Activated naive CD8-positive, alpha-beta T cell treated with anti-CD3 and anti-CD28 coated beads, Interleukin-2, amount 50 U/mL, for 16 hours (primary cell): ENCODE data around the gene OR11A1.
"Not testable (repeated sequence)": the region's sequence is repeated elsewhere in the genome, so short reads cannot be mapped to it uniquely, and the experiment has no call there.

Experiments used
- DNase-seq: peaks from one replicate; pipeline ENCODE4 v3.0.0-alpha.2; 2020; ENCODE audit warnings: low read depth, low spot score

Gene OR11A1

GRCh38 chr6:29478740-29479139, 21.9 kb upstream of the OR11A1 start:
- DNase-seq: no peak

DNA sequence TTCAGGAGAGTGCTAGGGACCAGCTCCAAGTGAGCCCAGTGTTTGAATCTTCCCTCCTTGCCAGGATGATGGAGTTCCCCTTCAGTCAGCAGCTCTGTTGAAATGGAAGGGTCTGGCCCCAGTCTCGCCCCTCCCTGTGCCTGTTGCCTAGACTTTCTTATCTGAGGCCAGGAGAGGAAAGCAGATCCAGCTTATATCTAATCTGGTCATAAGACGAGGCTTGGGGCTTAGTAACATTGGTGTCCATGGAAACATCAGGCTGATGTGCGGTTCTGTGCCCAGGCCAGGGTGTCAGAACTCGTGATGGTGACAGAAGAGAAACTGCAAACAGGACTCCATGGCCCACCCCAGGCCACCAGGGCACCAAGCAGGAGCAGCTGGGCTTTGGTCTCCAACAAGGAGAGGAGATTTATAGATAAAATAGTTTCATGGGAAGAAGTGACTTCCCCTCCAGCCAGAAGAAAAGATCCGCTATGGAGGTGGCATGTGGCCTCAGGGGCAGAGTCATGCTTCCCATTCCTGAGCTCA, 21.1 kb upstream of the OR11A1 start:
- DNase-seq: no peak

DNA sequence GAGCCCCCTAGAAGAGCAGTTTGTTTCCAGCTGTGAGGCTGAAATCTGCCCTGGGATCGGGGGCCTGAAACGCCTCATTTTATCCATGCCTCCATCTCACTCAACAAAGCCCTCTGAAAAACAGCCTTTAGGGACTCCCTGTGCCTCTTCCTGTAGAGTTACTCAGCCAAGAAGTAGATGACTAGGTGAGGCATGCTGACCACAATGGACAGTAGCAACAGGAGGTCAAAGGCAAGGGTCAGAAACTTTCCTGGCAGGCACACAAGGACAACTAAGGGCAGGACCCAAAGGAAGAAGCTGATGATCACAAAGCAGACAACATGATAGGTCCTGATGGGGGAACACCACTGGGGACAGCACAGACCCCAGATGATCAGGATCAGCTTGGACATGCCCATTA, 18.1 kb upstream of the OR11A1 start:
- DNase-seq: no peak

GRCh38 chr6:29466241-29466640, 9.4 kb upstream of the OR11A1 start:
- DNase-seq: no peak

DNA sequence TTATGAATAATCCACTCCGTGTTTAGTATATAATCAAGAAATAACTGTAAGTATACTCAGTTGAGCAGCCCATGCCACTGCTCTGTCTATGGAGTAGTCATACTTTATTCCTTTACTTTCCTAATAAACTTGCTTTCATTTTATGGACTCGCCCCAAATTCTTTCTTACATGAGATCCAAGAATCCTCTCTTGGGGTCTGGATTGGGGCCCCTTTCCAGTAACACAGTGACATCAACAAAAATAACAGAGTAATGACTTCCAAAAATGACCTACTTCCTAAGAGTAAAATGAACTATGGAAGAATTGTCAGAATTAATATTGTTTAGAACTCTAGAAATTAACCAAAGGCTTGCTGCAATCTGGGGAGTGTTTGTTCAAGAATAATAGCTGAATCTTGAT, 8.9 kb upstream of the OR11A1 start:
- DNase-seq: no peak

- DNase-seq: no peak
Observed at GRCh38 chr6:29465279-29465678, 8.4 kb upstream of the OR11A1 start.

DNA sequence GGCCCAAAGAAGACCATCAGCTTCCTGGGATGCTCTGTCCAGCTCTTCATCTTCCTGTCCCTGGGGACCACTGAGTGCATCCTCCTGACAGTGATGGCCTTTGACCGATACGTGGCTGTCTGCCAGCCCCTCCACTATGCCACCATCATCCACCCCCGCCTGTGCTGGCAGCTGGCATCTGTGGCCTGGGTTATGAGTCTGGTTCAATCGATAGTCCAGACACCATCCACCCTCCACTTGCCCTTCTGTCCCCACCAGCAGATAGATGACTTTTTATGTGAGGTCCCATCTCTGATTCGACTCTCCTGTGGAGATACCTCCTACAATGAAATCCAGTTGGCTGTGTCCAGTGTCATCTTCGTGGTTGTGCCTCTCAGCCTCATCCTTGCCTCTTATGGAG, 5.2 kb upstream of the OR11A1 start:
- no peak for DNase-seq

GRCh38 chr6:29461021-29461814, 4.3 kb upstream of the OR11A1 start:
- DNase-seq: no peak

DNA sequence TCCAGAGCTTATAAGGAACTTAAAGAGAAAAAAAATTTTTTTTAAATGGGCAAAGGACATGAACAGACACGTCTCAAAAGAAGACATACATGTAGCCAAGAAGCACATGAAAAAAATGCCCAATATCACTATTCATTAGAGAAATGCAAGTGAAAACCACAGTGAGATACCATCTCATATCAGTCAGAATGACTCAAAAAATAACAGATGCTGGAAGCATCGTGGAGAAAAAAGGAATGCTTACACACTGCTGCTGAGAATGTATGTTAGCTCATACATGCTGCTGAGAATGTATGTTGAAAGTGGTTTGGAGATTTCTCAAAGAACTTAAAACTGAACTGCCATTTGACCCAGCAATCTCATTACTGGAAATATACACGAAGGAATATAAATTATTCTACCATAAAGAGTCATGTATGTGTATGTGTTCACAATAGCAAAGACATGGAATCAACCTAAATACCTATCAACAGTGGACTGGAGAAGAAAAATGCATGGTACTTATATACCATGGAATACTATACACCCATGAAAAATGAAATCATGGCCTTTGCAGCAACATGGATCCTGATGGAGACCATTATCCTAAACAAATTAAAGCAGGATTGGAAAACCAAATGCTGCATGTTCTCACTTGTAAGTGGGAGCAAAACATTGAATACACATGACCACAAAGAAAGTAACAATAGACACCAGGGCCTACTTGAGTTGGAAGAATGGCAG, 5.2 kb downstream of the OR11A1 start:
- no peak for DNase-seq

DNA sequence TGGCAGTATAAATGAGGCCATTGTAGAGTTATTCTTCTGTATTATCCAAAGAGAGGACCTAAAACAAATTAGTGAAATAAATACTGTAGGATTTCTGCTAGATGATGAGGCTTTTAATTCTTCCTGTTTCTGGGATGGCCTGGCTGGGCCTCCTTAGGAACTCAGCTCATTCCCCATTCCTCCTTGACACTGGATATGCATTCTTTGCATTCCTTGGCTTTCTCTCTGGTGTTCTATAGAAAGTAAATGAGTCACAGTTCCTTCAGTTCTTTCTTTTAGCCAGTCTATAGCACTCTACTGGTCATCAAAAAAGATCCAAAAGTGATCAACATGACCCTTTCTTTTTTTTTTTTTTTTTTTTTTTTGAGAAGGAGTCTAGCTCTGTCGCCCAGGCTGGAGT, 9.2 kb downstream of the OR11A1 start:
- DNase-seq: no peak

DNA sequence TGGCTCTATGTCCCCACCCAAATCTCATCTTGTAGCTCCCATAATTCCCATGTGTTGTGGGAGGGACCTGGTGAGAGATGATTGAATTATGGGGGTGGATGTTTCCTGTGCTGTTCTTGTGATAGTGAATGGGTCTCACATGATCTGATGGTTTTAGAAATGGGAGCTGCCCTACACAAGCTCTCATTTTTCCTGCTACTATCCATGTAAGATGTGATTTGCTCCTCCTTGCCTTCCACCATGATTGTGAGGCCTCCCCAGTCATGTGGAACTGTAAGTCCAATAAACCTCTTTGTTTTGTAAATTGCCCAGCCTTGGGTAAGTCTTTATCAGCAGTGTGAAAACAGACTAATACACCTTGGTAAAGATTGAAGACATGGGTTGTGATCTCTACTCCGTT, 12.8 kb downstream of the OR11A1 start:
- DNase-seq: not testable (repeated sequence)

DNA sequence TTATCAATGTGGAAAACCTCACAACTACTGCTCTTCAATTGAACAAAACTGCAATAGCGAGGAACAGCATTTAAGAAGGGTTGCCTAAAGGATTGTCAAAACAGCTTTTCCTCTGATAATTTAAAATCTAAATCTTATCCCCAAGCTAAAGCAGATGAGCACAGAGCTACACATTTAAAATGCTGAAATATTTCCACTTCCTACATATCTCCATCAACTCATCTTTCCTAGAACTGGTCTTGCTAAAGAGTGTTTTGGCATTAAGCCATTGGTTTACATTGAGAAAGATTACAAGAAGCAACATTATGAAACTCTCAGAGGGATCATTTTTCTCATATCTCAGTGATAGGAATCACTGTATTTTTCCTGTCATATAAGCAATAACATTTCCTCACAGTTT, 14.2 kb downstream of the OR11A1 start:
- no peak for DNase-seq

DNA sequence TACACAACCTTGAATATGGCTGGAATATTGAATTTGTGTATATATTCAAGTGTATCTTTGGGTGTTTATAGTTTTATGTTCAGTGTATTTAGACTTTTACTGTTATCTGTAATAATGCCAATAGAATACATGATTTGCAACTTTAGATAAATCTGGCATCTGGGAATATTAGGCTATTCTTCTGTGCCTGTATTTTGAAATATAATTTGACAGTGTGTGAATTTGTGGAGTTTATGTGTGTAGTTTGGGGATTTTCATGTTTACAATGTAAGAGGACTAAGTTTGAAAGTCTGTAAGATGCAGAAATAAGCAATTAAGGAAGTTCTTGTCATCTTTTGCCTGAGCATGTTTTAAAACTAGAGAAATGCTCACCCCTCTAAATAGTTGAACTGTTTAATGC, 17.9 kb downstream of the OR11A1 start, which contains the start of gene OR10C1:
Gene OR10C1, plus strand, starts transcription at position 301 of the 400 bp plus-strand sequence. CDS start 710 bp downstream, outside the sequence.
- DNase-seq: no peak

- not testable (repeated sequence) for DNase-seq
Observed at GRCh38 chr6:29436730-29437129, 20.1 kb downstream of the OR11A1 start.

DNA sequence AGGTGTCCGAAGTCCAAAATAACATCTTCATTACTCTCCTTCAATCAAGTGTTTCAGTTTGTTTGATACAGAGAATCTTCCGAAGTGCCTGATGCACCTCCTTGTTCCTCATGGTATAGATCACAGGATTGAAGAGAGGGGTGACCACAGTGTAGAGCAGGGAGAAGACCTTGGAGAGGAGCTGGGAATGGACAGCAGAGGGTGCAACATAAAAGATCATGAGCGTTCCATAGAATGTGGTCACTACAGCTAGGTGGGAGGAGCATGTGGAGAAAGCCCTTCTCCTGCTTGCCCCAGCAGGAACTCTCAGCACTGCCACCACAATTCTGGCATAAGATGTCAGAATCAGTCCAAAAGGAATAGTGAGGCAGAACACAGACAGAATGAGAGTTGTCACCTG, 30.2 kb downstream of the OR11A1 start:
- DNase-seq: no peak

- no peak for DNase-seq
Observed at GRCh38 chr6:29425075-29425474, 31.8 kb downstream of the OR11A1 start.

GRCh38 chr6:29424575-29424974, 32.3 kb downstream of the OR11A1 start:
- no peak for DNase-seq

DNA sequence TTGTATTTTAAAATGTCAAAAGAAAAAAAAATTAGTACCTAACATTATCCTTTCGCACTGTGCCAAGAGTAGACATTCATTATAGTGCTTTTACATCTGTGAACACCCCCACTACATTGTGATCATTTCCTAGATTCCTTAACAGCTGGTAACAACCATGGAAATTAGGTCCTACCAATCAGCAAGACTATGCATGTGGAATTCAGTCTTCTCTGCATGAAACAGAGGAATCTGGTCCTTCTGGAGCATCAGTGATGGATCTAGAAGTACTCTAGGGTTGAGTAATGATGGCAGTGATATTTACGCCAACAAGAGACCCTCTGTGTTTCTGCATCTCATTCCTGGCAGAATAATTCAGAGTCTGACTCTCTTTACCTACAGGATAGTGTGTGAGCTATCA, 32.7 kb downstream of the OR11A1 start:
- no peak for DNase-seq

- DNase-seq: no peak
Observed at GRCh38 chr6:29419516-29419915, 37.4 kb downstream of the OR11A1 start.

DNA sequence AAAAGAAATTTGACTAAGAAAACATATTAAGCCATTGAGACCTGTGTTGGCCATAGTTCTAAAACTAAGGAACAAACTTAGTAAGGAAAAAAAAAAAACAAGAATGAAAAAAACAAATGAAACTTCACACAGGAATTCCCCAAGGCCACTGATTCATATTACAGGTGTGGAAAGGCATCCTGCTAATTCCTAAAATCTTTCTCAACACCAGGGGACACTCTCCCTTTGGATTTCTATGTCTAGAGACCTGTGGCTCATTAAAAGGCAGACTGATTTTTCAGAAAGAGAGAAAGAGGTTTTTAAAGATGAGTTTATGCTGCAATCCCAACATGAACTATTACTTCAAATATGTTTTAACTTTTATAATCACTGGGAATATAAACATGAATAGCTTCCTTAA, 42.3 kb downstream of the OR11A1 start, which contains the start of gene OR12D1:
Gene OR12D1, plus strand, starts transcription at position 341 of the 400 bp plus-strand sequence.
- no peak for DNase-seq

DNA sequence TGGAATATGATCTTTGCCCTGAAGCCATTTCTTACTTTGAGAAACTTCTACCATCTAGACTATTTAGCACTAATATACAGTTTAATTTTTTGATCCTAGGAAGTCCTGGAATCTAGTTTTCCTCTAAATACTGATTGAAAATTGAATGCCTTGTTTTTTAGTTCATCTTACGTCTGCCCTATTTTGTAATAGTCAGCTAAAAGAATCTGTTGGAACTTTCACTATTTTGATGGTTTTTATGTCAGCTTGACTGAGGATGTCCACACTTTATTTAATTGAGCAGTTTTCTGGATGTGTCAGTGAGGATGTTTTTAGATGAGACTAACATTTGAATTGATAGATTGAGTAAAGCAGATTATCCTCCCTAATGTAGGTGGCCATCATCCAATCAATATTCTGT, 53.1 kb downstream of the OR11A1 start:
- DNase-seq: no peak

DNA sequence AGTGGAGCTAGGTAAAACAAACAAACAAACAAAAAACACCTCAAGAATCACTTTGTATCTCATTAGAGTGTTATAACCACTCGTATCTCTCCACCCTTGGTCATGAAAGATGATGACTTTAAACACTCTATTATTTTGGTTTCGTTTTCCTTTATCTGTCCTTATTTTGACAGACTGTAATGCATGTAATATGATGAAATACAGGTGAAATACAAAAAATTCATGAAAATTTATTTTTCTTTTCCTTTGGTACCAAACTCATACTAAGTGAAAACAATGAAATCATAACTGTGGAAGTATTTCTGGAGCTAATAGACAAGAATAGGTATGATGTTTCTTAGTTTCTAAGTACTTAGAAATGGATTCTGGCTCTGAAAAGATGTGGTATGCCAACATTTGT, 57.3 kb downstream of the OR11A1 start:
- no peak for DNase-seq

- no peak for DNase-seq
Observed at GRCh38 chr6:29395331-29395730, 61.5 kb downstream of the OR11A1 start, which contains the start of gene OR12D2. Gene OR12D2, plus strand, starts transcription at chr6:29395631. Its CDS starts 1,069 bp downstream, at chr6:29396700.
